ENCODE measurements around the gene CDHR4.

DNA sequence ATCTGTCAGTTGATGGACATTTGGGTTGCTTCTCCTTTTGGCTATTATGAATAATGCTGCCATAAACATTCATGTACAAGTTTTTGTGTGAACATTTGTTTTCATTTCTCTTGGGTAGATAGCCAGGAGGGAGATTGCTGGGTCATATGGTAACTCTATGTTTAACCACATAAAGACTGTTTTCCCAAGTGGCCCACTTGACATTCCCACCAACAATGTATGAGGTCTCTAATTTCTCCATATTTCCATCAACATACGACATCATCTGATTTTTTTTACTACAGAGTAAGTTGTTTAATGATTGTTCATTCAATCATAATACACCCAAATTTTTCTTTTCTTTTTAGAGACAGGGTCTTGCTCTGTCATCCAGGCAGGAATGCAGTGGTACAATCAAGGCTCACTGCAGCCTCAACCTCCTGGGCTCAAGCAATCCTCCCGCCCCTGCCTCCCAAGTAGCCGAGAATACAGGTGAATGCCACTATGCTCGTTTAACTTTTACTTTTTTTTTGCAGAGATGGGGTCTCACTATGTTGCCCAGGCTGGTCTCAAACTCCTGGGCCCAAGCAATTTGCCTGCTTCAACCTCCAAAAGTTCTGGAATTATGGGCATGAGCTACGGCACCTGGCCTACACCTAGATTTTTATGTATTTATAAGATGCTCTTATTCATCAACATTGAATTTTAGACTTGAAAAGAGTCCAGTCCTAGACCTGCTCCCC is 20.2 kb downstream of the CDHR4 start:
- TF ChIP-seq TAF1 (IDR thresholded peaks at IDR 0.05; ENCODE audit: borderline replicate concordance, low read depth, low read length) (no peak), POLR2AphosphoS5 (IDR thresholded peaks at IDR 0.05; ENCODE audit: low read depth, low read length) (no peak)
